ENCODE data around the gene C16orf96.

Gene C16orf96

DNA sequence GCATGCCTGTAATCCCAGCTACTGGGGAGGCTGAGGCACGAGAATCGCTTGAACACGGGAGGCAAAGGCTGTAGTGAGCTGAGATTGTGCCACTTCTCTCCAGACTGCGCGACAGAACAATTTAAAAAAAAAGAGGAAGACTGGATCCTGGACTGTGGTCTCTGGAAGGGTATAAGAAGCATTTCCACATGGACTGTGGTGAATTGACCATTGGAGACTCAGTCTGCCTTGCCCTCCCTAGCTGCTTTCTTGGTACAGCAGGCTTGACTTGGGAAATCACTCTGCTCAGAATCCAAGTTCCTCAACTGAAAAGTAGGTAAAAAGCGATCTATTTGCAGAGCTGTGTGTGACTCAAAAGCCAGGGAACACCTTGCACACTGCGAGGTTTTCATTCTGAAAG, 67.5 kb downstream of the C16orf96 start:
- DNase-seq: no peak

DNA sequence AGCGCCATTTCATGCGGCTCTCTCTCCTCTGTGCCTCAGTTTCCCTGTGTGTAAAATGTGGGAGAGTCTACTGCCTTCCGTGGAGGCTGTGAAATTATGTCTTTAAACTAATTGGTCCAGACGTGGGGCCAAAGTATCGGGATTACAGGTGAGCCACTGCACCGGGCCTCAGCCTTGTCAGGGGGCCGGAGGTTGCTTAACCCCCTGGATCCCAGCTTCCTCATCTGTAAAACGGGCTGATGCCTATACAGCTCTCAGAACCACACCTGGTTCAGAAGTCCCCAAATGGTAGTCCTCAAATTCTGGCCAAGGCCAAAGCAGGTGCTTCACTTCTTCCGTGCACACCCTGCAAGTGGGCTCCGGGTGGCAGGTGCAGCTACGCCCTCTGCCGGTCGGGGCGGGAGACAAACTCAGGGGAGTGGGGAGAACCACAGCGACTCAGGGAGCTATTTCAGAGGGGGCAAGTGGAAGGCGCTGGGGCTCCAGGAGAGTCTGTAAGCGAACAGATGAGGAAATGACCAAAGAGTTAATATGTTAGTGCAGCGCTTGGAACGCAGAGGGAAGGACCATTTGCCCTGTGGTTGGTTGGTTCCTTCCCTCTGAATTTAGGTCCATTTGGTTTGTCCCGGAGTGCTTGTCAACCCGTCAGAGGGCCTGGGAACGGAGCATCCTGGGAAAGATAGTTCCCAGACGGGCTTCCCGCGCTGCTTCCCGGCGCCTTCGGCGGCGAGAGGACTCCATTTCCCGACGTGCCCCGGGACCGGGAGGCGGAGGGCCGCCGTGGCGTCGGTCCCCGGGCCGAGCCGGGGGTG, 68.1 kb downstream of the C16orf96 start, which contains the start of gene MGRN1:
TSS of gene MGRN1 (plus strand) at position 812 of the 812 bp plus-strand sequence. CDS start 135 bp downstream, outside the sequence.
- DNase-seq: peak; percentile 93 to 96

GRCh38 chr16:4624827-4625559, 68.9 kb downstream of the C16orf96 start:
- peak; percentile 77 to 81 for DNase-seq

- no peak for DNase-seq
Measured at GRCh38 chr16:4625560-4626159, 69.5 kb downstream of the C16orf96 start.

- no peak for DNase-seq
Measured at GRCh38 chr16:4626396-4626795, 70.3 kb downstream of the C16orf96 start.

DNA sequence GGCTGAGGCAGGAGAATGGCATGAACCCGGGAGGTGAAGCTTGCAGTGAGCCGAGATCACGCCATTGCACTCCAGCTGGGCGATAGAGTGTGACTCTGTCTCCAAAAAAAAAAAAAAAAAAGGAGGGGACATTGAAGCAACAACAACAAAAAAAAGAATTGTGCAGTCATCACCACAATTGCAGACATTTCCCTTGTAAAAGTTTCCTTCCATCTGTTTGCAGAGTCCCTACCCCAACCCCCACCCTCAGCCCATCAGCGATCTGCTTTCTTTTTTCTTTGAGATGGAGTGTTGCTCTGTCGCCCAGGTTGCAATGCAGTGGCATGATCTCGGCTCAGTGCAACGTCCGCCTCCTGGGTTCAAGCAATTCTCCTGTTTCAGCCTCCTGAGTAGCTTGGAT, 72.1 kb downstream of the C16orf96 start:
- no peak for DNase-seq

GRCh38 chr16:4631444-4631843, 75.3 kb downstream of the C16orf96 start:
- DNase-seq: no peak

DNA sequence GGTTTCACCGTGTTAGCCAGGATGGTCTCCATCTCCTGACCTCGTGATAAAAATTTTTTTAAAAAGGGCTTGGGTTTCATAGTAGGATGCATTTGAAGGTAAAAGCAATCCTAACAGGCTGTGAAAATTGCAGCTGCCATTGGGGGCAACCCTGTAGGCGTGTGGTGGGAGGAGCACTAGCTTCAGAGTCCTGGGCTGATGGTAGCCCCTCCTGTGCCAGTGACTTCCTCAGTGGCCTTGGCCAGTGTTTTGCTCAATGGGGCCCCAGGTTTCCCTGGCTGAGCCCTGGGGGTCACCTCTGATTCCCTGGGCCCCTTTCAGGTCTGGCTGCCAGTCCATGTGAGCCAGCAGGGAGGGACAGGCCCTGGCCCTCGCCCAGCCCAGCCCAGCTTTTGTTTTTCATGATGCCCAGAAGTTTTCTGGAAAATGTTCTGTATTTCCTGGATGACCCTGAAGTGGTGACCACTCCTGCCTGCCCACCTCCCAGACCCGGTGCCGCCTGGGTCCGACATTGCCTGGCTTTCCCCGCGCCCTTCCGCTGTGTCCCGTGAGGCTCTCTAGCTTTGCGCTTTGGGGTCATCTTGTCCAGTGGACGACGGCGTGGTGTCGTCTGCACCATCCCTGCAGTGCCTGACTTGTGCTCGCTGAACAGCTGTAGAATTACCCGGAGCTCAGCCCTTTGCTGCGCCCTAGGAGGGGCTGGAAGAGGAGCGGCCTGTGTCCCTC, 77.9 kb downstream of the C16orf96 start:
- DNase-seq: no peak

DNA sequence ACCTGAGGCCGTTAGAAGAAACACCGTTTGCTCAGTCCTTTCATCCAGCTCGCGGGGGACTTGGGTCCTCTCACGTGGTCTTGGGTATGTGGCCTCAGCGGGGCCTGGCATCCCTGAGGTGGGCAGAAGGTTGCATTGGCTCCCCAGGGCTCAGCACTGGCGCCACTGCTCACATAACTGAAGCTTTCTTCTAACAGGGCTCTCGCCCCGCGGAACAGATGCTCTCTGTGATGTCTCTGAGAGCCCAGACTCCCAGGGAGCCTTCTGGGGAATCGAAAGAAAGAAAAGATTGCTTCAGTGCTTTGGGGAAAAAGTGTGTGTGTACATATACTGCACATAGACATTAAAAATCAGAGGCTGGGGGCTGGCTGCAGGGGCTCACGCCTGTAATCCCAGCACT, 78.6 kb downstream of the C16orf96 start:
- no peak for DNase-seq

- DNase-seq: no peak
Measured at GRCh38 chr16:4636196-4636595, 80.1 kb downstream of the C16orf96 start.

- DNase-seq: no peak
Measured at GRCh38 chr16:4637501-4638166, 81.5 kb downstream of the C16orf96 start.

- DNase-seq: no peak
Measured at GRCh38 chr16:4639899-4640509, 83.9 kb downstream of the C16orf96 start.

DNA sequence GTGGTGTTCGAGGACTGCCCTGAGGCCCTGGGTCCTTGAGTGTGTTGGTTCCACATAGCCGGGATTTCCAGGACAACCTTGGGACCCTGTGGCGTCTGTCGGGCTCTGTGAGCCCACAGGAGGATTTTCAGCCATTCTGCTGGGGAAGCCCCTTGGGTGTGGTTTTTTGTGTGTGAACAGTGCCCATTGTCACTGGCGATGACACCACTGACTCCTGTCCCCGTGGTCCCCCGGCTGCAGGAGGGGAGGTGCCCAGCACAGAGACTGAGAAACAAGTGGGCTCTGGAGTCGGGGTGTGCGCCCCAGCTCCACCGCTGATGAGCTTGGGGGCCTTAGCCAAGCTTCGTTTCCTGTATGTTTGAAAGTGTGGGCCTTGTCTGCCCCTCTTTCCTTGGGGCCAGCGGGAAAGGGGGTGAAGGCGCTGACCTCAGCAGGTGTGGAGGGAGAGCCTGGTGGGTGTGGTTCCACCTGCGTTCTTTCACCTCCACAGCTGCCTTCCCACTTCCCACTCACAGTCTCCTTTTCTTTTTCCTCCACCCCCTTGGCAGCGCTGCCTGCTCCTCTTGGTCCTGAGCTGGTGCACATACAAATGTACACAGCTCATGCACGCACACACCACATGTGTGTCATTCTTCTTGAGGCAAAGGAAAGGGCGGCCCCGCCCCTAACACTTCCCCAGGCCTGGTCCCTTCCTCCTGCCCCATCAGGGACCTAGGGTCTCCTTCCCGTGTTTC, 84.6 kb downstream of the C16orf96 start:
- DNase-seq: no peak

DNA sequence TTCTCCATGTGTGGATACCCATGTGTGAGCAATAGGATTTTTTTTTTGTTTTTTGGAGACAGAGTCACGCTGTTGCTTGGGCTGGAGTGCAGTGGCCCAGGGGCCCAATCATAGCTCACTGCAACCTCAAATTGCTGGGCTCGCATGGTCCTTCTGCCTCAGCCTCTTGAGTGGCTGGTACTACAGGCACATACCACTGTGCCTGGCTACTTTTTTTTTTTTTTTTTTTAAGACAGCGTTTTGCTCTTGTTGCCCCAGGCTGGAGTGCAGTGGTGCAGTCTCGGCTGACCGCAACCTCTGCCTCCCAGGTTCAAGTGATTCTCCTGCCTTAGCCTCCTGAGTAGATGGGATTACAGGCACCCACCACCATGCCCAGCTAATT, 85.2 kb downstream of the C16orf96 start:
- no peak for DNase-seq

DNA sequence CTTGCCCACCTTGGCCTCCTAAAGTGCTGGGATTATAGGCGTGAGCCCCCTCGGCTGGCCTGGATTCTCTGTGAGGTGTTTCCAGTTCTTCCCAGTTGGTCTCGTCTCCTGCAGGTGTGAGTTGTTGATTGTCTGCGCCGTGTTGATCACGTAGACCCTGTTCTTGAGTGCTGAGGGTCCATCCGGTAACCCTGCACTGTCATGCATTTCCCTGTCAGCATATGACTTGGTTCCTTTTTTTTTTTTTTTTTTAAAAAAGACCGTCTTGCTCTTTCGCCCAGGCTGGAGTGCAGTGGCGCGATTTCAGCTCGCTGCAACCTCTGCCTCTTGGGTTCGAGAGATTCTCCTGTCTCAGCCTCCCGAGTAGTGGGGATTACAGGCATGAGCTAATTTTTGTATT, 85.8 kb downstream of the C16orf96 start:
- DNase-seq: no peak

DNA sequence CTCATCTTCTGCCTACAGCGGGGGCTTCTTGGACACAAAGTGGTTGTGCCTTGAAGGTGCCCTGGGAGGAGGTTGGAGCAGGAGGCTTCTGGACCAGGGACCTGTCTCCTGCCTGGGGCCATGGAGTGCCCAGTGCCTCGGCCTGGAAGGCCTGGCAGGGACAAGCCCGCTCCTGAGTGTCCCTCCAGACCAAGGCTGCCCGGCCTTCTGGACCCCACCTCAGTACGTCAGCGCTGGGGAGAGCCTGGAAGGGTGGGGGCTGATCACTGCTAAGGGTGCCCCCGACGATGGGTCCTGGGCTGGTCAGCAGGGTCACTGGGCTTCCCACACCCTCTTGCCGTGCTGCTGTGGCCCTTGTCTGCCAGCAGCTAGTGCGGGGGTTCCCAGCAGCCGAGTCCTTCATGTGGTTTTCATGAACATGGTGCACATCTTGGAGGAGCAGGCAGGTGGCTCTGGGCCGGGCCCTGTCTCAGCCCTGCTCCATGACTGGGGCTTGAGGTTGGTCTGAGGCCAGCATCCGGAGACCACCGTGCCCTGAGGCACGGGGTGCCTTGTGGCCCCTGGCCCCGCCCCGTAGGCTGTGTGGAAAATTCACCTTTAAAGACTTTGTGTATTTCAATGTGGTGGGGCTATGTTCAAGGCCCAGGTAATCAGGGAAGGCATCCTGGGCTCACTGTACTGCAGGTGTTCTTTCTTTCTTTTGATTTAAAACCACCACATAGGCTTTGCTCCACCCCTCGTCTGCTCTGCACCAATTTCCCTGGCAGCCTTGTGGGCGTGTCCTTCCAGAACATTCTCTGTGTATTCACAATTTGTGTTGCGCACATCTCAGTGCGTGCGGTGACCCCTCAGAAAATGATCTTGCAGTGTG, 90.9 kb downstream of the C16orf96 start:
- no peak for DNase-seq

- DNase-seq: no peak
Measured at GRCh38 chr16:4647644-4647980, 91.5 kb downstream of the C16orf96 start.

GRCh38 chr16:4648917-4649316, 92.8 kb downstream of the C16orf96 start:
- DNase-seq: no peak

GRCh38 chr16:4649744-4650442, 93.8 kb downstream of the C16orf96 start:
- peak in 1 of 2 donors; percentile 18 for DNase-seq

Measured in CD4-positive, alpha-beta T cell treated with Interferon alpha-2 for 1 hour (primary cell).